ENCODE measurements around the gene OR2T8.

Gene OR2T8, protein sequence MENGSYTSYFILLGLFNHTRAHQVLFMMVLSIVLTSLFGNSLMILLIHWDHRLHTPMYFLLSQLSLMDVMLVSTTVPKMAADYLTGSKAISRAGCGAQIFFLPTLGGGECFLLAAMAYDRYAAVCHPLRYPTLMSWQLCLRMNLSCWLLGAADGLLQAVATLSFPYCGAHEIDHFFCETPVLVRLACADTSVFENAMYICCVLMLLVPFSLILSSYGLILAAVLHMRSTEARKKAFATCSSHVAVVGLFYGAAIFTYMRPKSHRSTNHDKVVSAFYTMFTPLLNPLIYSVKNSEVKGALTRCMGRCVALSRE

DNA sequence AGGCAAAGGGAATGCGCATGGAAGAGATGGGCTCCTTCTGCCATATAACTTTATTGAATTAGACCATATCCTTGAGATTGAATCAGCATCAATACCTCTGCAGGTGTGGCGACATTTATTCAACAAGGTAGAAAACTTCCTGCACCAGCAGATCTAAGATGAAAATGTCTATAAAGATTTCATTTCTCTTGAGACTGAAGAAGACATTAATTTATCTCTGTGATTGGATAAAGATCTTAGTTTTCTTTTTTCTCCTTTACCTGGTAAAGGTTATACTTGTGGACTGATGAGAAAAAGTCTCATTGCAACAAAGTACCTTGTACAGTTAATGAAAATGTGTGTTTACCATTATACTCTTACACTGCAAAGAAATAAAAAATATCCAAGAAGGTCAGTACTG is at the start of gene OR2T8:
OR2T8 (plus strand) TSS at position 301 of the 400 bp plus-strand sequence. CDS start 766 bp downstream, outside the sequence.
- no peak within 1 kb of the TSS for H3K4me3 ChIP-seq (ENCODE audit: low read depth, low read length)
- DNase-seq (ENCODE audit: low read depth) = no peak

DNA sequence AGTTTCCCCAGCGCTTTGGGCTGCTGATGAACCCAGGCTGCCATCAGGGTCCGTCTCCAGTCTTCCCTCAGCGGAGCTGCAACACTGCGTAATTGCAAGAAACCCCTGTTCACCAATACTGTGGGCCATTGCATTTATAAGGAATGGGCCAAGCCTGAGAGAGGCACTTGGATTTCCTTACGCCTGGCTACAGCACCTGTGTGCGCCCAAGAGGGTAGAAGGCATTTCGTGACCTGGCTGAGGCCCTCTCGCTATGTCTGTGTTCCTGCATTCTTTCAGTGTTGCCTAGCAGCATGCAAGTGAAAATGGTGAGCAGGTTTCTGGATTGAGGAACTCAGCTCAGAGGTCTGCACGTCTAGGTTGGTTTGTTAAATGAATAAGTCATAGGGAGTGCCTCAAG is 36.7 kb upstream of the OR2T8 start:
- no peak overlapping the region for H3K4me3 ChIP-seq (ENCODE audit: low read depth, low read length)
- no peak for DNase-seq (ENCODE audit: low read depth)

DNA sequence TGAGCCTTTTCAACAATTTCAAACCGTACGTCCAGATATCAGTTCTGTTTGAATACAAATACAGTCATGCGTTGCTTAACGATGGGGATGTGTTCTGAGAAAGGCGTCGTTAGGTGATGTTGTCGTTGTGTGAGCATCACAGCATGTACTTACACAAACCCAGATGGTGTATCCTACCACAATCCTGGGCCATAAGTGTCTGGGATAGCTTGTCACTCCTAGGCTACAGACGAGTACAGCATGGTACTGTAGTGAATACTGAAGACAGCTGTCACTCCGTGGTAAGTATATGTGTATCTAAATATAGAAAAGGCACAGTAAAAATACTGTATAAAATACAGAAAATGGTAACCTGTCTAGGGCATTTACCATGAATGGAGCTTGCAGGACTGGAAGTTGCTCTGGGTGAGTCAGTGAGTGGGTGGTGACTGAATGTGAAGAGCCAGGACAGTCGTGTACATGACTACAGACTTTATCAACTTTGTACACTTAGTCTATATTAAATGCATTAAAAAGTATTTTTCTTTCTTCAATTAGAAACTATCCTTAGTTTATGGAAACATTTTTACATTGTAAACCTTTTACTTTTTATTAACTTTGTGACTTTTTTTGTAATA is 35.1 kb upstream of the OR2T8 start:
- no peak overlapping the region for H3K4me3 ChIP-seq (ENCODE audit: low read depth, low read length)
- no peak for DNase-seq (ENCODE audit: low read depth)

DNA sequence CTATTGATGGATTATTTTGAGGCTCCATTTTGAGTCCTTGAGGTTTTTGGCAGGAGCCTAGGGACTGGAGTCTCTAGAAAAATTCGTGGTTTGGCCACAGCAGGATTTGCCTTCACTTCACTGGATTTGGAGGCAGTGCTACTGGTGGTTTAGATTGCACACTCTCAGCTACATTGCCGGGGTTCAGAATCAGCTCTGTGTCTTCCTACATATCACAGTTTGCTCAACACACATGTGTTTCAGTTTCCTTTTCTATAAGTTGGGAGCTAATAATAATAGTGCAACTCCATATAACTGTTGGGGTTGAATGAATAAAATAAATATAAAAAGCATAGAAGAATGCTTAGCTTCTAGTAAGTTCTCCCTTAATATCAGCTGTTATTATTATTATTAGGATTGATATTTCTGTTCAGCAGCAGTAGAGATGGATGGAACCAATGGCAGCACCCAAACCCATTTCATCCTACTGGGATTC is 24.9 kb upstream of the OR2T8 start, which contains the start of gene OR2W3:
OR2W3 (plus strand) TSS at position 425 of the 475 bp plus-strand sequence; CDS start at position 425, 0 bp downstream.
- H3K4me3 ChIP-seq (ENCODE audit: low read depth, low read length) = no peak within 1 kb of the TSS
- no peak for DNase-seq (ENCODE audit: low read depth)

DNA sequence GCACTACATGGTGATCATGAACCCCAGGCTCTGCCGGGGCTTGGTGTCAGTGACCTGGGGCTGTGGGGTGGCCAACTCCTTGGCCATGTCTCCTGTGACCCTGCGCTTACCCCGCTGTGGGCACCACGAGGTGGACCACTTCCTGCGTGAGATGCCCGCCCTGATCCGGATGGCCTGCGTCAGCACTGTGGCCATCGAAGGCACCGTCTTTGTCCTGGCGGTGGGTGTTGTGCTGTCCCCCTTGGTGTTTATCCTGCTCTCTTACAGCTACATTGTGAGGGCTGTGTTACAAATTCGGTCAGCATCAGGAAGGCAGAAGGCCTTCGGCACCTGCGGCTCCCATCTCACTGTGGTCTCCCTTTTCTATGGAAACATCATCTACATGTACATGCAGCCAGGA is 24.1 kb upstream of the OR2T8 start:
- no peak for DNase-seq (ENCODE audit: low read depth)
- H3K4me3 ChIP-seq (ENCODE audit: low read depth, low read length) = no peak overlapping the region

DNA sequence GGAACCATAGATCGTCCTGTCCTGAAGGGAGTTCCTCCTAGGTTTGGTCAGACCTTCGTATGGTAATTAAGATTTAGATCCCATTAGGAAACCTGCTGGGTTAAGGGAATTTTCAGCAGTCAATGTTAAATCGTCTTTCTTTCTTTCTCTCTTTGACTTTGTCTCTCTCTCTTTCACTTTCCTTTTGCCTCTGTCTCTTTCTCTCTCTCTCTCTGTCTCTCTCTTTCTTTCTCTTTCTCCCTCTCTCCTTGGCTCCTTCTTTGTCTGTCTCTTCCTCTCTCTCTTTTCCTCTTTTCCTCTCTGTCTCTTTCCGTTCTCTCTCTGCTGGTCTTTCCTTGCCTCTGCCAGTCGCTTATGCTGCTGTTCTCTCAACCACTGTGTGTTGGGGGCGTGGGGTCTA is 15.9 kb upstream of the OR2T8 start:
- DNase-seq (ENCODE audit: low read depth) = no peak
- H3K4me3 ChIP-seq (ENCODE audit: low read depth, low read length) = no peak overlapping the region

DNA sequence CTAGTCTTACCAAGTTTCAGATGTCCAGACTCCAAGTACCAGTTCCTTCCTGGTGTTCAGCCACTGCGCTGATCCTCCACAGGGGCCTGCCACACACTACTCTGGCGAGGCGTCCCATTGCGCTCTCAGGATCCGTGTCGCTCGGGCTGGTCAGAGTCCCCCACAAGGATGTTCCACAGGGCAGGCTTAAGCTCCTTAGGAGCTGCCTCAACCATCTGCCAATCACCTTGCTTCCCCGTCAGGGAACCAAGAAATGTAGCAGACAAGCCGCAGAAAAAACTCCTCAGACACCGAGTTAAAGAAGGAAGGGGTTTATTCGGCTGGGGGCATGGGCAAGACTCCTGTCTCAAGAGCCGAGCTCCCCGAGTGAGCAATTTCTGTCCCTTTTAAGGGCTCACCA is 14.9 kb upstream of the OR2T8 start:
- DNase-seq (ENCODE audit: low read depth) = no peak
- H3K4me3 ChIP-seq (ENCODE audit: low read depth, low read length) = no peak overlapping the region

DNA sequence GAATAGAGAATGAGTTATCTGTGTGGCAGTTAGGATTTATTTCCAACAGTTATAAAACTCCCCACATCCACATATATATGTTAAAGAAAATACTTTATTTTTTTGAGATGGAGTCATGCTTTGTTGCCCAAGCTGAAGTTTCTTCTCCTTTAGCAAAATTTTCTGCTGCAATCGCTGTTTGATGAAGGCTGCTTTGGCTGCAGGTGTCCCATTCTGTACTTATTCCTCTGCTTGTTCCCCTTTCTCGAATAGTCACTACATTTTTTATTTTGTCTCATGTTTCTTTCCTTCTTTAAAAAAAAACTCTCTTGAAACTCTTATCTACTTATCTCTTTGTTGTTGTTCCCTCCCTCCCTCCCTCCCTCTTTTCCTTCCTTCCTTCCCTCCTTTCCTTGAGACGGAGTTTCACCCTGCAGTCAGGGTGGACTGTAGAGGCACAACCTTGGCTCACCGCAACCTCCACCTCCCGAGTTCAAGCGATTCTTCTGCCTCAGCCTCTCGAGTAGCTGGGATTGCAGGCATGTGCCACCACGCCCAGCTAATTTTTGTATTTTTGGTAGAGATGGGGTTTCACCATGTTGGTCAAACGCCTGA is 14.0 kb upstream of the OR2T8 start:
- H3K4me3 ChIP-seq (ENCODE audit: low read depth, low read length) = no peak overlapping the region
- no peak for DNase-seq (ENCODE audit: low read depth)

DNA sequence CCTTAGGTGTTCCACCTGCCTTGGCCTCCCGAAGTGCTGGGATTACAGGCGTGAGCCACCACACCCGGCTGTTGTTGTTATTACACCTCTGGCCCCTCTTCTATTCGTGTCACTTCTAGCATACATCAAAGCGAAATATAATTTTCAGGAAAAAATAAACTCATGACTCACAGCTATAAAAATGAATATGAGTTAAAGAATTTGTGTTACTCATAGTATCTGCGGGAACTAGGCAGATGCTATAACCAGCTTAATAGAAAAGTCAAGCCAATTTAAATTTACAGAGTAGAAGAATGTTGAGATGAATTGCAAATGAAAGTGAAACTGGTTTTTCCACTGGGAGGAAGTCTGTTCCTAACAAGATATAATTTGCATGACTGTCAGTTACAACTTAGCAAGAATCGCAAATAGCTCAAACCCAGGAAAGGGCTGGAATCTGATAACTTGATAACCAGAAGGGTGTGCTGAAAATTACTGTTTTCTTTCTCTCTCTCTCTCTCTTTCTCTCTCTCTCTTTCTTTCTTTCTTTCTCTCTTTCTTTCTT is 13.5 kb upstream of the OR2T8 start:
- no peak overlapping the region for H3K4me3 ChIP-seq (ENCODE audit: low read depth, low read length)
- peak; percentile 2 for DNase-seq (ENCODE audit: low read depth)

DNA sequence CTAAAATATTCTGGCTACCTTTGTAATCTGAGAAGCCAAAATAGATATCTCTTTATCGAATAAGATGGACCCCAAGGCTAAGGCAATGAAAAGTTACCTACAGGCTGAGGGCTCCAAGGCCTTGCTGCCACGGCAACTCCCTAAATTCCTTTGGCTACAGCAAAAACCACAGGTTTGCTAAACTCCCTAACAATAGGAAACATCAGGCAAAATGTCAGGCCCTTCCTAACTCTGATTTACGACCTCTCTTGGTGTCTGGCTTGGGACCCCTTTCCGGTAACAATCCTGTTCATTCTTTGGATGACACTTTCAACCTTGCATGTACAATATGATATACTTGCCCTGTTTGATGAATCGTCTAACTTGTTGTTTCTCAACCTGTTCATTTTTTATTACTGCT is 11.3 kb upstream of the OR2T8 start:
- DNase-seq (ENCODE audit: low read depth) = no peak
- no peak overlapping the region for H3K4me3 ChIP-seq (ENCODE audit: low read depth, low read length)

DNA sequence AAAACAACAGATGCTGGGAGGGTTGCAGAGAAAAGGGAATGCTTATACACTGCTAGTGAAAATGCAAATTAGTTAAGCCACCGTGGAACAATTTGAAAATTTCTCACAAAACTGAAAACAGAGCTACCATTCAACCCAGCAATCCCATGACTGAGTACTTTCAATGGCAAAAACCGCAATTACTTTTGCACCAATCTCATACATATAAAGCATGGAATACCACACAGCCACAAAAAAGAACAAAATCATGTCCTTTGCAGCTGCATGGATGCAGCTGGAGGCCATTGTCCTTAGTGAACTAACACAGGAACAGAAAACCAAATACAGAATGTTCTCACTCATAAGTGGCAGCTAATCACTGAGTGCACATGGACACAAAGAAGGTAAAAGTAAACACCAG is 6.3 kb upstream of the OR2T8 start:
- no peak overlapping the region for H3K4me3 ChIP-seq (ENCODE audit: low read depth, low read length)
- DNase-seq (ENCODE audit: low read depth) = no peak

DNA sequence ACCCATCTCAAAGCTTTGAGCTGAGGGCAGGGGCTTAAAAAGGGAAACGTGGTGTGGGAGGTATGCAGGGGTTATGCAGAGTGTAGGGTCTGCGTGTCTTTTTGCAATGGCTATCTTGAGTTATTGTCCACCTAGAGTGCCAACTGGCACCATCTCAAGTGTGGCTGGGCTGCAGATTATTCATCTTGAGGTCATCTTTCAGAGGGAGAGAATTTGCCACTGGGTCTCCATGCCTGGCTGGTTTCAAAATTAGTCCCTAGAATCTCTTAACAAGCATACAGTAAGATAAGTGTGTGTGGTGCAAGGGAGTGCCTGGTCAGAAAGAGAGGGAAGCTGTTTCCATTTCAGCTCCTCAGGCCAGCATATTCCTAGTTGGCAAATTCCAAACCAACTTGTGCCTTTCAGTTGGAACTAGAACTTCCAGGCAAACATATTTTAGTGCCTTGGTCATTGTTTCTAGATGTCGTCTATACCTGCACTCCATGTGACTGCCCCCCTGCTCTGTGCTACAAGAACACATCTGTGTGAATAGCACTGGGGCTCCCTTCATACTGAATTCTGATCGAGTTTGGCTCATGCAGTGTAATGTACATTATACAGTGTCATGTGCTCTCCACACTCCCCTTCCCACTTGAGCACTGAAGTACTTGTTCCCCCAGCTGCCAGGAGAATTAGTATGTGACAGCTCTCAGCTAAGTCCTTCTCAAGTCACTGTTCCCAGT is 5.0 kb upstream of the OR2T8 start:
- DNase-seq (ENCODE audit: low read depth) = no peak
- no peak overlapping the region for H3K4me3 ChIP-seq (ENCODE audit: low read depth, low read length)

DNA sequence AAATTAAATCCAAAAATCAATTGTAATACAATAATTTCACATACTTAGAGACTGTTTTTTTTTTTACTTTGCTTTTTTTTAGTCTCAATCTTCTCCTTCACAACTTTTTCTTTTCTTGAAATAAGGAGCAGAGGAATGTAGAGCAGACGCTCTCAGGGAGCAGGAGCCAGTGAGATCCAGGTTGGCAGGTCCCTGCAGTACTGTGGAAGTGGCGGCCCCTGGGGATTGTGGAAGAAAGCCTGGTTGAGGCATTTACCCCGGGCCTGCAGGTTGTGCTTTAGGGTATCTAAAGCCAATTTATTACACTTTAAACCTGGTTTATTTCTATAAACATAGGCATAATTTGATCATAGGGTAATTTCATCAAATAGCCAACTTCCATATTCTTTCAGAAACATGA is 3.9 kb downstream of the OR2T8 start:
- H3K4me3 ChIP-seq (ENCODE audit: low read depth, low read length) = no peak overlapping the region
- DNase-seq (ENCODE audit: low read depth) = no peak

DNA sequence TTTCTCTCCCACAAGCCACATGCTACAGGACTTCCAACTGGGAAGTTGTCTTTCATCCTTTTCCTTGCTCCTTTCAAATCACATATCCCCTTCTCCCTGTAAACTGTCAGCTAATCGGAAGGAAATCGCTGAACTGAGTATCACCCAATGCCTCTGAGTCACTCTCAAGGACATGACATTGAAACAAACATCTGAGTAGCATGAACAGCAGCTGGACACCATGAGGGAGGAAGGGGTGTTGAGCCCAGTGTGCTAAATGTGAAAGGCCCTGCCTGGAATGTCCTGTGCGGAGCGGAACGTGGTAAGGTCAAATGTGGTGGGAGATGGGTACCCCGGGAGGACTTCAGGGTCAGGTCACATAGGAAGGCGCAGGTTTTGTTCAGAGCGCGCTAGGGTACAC is 4.8 kb downstream of the OR2T8 start, which contains the start of gene OR2AJ1:
OR2AJ1 (plus strand) TSS at position 22 of the 400 bp plus-strand sequence. CDS start 8,880 bp downstream, outside the sequence.
- no peak within 1 kb of the TSS for H3K4me3 ChIP-seq (ENCODE audit: low read depth, low read length)
- no peak for DNase-seq (ENCODE audit: low read depth)

DNA sequence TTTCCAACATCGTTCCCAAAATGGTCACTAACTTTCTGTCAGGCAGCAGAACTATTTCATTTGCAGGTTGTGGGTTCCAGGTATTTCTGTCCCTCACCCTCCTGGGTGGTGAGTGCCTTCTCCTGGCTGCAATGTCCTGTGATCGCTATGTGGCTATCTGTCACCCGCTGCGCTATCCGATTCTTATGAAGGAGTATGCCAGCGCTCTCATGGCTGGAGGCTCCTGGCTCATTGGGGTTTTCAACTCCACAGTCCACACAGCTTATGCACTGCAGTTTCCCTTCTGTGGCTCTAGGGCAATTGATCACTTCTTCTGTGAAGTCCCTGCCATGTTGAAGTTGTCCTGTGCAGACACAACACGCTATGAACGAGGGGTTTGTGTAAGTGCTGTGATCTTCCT is 13.9 kb downstream of the OR2T8 start:
- no peak for DNase-seq (ENCODE audit: low read depth)
- no peak overlapping the region for H3K4me3 ChIP-seq (ENCODE audit: low read depth, low read length)

DNA sequence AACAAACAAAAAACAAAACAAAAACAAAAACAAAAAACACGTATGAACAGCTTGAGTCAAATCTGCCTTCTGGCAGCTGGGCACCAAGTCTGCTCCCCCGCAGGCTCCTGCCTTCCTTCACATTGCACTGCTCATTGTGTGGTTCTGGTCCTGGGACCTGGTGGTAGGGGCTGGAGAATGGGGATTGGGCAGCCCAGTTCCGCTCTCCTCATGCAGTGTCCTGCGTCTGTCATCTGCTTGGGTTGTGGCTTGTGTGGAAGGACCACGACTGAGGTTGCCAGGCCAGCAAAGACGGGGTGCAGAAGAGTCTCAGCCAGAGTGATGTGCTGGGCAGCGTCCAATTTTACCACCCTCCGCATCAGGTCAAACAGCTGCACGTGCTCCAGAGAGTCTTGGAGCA is 15.7 kb downstream of the OR2T8 start:
- no peak overlapping the region for H3K4me3 ChIP-seq (ENCODE audit: low read depth, low read length)
- DNase-seq (ENCODE audit: low read depth) = no peak

DNA sequence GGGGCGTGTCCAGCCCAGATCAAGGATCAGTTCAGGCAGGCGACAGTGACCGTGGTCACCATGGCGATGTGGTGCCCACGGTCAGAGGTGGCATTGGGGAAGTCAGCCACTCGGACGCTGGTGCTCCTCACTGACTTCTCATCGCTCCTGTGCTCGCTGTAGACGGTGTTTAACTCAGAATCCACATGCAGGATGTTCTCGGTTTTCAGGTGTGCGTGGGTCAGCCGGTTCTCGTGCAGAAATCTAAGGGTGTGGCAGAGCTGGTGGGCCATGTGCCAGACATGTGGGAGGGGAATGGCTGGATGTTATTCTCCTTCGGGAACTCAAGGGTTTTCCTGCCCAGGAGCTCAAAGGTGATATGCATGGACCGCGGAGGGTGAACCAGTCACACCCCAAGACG is 16.4 kb downstream of the OR2T8 start:
- DNase-seq (ENCODE audit: low read depth) = no peak
- no peak overlapping the region for H3K4me3 ChIP-seq (ENCODE audit: low read depth, low read length)

DNA sequence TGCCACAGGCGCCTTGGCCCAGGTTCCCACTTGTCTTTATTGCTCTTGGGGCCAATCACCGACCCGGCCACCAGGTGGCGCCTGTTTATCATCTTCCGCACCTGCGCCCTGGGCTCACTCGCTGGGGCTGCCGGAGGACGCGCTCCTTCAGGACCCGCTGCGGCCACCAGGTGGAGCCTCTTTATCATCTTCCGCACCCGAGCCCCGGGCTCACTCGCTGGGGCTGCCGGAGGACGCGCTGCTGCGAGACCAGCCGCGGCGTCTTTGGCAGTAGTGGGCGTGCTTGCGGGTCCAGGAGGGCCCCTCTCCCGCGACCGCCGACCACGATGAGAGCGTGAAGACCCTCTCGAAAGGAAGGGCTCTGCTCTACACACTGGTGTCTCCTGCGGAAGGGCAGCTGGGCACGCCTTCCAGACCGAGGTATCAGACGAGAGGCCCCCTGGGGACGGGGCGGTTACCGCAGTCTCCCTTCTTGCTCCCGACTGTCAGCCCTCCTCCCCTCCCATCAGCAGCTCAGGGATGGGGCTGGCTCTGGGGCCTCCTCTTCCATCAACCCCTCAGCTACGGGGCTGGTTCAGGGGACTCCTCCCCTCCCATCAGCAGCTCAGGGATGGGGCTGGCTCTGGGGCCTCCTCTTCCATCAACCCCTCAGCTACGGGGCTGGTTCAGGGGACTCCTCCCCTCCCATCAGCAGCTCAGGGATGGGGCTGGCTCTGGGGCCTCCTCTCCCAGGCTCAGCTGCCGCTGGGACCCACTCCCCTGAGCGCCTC is 17.1 kb downstream of the OR2T8 start:
- DNase-seq (ENCODE audit: low read depth) = peak; percentile 1
- peak overlapping the region; percentile 39 for H3K4me3 ChIP-seq (ENCODE audit: low read depth, low read length)

DNA sequence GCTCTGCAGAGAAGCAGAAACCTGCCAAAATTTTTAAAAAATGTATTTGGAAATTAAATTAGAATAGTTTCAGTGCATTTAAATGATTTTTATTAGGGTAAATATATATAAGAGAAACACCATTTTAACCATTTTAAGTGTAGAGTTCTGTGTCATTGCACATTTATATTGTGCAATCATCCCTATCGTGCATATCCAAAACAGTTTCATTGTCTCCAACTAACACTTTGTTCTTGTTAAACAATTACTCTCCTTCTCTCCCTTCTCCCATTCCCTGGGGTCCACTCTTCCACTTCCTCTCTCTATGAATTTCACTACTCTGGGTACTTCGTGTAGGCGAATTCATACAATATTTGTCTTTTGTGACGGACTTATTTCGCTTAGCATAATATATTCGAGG is 22.6 kb downstream of the OR2T8 start:
- H3K4me3 ChIP-seq (ENCODE audit: low read depth, low read length) = no peak overlapping the region
- no peak for DNase-seq (ENCODE audit: low read depth)

Measured in skeletal muscle cell (primary cell).